ENCODE data around the gene PRICKLE4. TPM values are rescaled to one million over a fixed set of nuclear protein-coding genes. Genes with fewer than 3 reads are reported as not detected.

The PRICKLE4 gene
- total and polyA plus RNA-seq, 2 of the 13 experiments (the other 11 are each of a cell fraction or from before 2014, with no cell fraction given) = 0.92 to 1.2 TPM

DNA sequence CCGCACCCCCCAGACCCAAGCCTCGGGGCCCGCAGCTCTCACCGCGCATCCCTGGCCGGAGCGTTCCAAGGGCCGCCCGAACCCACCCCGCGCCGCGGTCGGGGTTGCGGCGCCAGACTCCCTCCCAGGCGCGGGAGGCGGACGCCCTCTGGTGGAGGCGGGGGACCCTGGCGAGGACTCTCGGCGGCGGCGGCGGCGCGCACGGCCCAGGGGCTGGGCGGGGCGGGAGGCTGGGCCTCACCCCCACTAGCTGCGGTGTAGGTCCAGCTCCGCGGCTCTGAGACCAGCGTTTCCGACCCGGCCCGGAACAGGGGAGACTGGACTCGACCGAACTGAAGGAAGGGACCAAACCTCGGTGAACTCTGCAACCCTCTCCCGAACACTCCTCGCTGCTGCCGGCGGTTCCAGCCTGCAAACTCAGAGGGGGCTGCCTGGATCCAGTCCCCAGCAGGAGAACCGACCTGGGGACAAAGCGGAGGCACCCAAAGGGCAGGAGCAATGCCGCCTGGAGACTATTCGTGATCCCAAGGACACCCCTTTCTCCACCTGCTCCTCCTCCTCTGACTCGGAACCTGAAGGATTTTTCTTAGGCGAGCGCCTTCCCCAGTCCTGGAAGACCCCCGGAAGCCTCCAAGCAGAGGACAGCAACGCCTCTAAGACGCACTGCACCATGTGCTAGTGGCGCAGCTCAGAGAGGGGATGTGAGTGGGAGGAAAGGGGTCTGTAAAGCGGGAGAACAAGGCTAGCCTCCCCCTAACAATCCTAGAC, 6.1 kb downstream of the PRICKLE4 start (continued):
- TF ChIP-seq, protein P1, sequence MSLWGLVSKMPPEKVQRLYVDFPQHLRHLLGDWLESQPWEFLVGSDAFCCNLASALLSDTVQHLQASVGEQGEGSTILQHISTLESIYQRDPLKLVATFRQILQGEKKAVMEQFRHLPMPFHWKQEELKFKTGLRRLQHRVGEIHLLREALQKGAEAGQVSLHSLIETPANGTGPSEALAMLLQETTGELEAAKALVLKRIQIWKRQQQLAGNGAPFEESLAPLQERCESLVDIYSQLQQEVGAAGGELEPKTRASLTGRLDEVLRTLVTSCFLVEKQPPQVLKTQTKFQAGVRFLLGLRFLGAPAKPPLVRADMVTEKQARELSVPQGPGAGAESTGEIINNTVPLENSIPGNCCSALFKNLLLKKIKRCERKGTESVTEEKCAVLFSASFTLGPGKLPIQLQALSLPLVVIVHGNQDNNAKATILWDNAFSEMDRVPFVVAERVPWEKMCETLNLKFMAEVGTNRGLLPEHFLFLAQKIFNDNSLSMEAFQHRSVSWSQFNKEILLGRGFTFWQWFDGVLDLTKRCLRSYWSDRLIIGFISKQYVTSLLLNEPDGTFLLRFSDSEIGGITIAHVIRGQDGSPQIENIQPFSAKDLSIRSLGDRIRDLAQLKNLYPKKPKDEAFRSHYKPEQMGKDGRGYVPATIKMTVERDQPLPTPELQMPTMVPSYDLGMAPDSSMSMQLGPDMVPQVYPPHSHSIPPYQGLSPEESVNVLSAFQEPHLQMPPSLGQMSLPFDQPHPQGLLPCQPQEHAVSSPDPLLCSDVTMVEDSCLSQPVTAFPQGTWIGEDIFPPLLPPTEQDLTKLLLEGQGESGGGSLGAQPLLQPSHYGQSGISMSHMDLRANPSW (CRISPR knock-in tag; IDR thresholded peaks at IDR 0.05; ENCODE audit: borderline replicate concordance) = no peak
- TF ChIP-seq ZNF543 (CRISPR knock-in tag; IDR thresholded peaks at IDR 0.05) (peak; percentile 56; the same call in 1 of the 2 replicates), CHD4 (IDR thresholded peaks at IDR 0.05; ENCODE audit: borderline replicate concordance, low read length) (no peak), ZSCAN25 (CRISPR knock-in tag; IDR thresholded peaks at IDR 0.05) (peak; percentile 56; the same call in 1 of the 2 replicates), BATF2 (CRISPR knock-in tag; IDR thresholded peaks at IDR 0.05) (no peak), RAD21 (CRISPR knock-in tag; IDR thresholded peaks at IDR 0.05) (peak; percentile 97), CREB3 (CRISPR knock-in tag; IDR thresholded peaks at IDR 0.05) (no peak), ZNF234 (CRISPR knock-in tag; conservative IDR thresholded peaks at IDR 0.05) (peak; percentile 90; the same call in 1 of the 2 replicates), PLRG1 (conservative IDR thresholded peaks at IDR 0.05) (no peak), SIN3B (IDR thresholded peaks at IDR 0.05; ENCODE audit: low read length) (no peak; the same call in 1 of the 2 replicates), SNAPC2 (CRISPR knock-in tag; IDR thresholded peaks at IDR 0.05) (0 out of 2 replicates have a peak, but pooled peaks have one; percentile 18), ZNF768 (CRISPR knock-in tag; IDR thresholded peaks at IDR 0.05) (0 out of 2 replicates have a peak, but pooled peaks have one; percentile 27), ZNF607 (CRISPR knock-in tag; IDR thresholded peaks at IDR 0.05; ENCODE audit: borderline replicate concordance) (peak; percentile 50), RFX3 (CRISPR knock-in tag; IDR thresholded peaks at IDR 0.05) (no peak), HMGA1 (CRISPR knock-in tag; conservative IDR thresholded peaks at IDR 0.05) (no peak), ZFP1 (CRISPR knock-in tag; IDR thresholded peaks at IDR 0.05) (no peak), REL (CRISPR knock-in tag; conservative IDR thresholded peaks at IDR 0.05) (no peak; the same call in 1 of the 2 replicates), THAP11 (CRISPR knock-in tag; IDR thresholded peaks at IDR 0.05) (peak; percentile 81), STAG1 (CRISPR knock-in tag; IDR thresholded peaks at IDR 0.05) (peak; percentile 85), ZNF563 (CRISPR knock-in tag; IDR thresholded peaks at IDR 0.05) (peak; percentile 71; the same call in 1 of the 2 replicates), SRSF1 (optimal IDR thresholded peaks at IDR 0.05; ENCODE audit: low read depth, low read length) (peak; percentile 64), ZNF253 (CRISPR knock-in tag; IDR thresholded peaks at IDR 0.05; ENCODE audit: borderline replicate concordance) (no peak; the same call in 1 of the 2 replicates), ZNF766 (CRISPR knock-in tag; IDR thresholded peaks at IDR 0.05; ENCODE audit: borderline replicate concordance) (peak; percentile 79; the same call in 1 of the 2 replicates), NR3C1 (CRISPR knock-in tag; IDR thresholded peaks at IDR 0.05) (no peak), TEAD2 (CRISPR knock-in tag; IDR thresholded peaks at IDR 0.05) (no peak)
- TF ChIP-seq, protein P2, sequence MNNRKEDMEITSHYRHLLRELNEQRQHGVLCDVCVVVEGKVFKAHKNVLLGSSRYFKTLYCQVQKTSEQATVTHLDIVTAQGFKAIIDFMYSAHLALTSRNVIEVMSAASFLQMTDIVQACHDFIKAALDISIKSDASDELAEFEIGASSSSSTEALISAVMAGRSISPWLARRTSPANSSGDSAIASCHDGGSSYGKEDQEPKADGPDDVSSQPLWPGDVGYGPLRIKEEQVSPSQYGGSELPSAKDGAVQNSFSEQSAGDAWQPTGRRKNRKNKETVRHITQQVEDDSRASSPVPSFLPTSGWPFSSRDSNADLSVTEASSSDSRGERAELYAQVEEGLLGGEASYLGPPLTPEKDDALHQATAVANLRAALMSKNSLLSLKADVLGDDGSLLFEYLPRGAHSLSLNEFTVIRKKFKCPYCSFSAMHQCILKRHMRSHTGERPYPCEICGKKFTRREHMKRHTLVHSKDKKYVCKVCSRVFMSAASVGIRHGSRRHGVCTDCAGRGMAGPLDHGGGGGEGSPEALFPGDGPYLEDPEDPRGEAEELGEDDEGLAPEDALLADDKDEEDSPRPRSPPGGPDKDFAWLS (CRISPR knock-in tag; IDR thresholded peaks at IDR 0.05; ENCODE audit: borderline replicate concordance) = no peak; the same call in 1 of the 2 replicates

All from HepG2 (cell line).